Islet precursor cell (in vitro differentiated cells): ENCODE results near the gene CUX1.

Experiments used
- DNase-seq: peaks from one replicate; pipeline ENCODE4 v3.0.0-alpha.2; 2018

Gene CUX1

GRCh38 chr7:102260856-102261255, 443.4 kb downstream of the CUX1 start:
- DNase-seq = peak; percentile 93

- peak; percentile 54 for DNase-seq
Measured at GRCh38 chr7:102261451-102261850, 444.0 kb downstream of the CUX1 start.

GRCh38 chr7:102262546-102262945, 445.1 kb downstream of the CUX1 start:
- DNase-seq = no peak

- DNase-seq = peak; percentile 54
Measured at GRCh38 chr7:102264367-102264891, 447.0 kb downstream of the CUX1 start.

GRCh38 chr7:102266541-102266940, 449.1 kb downstream of the CUX1 start:
- DNase-seq = no peak

- no peak for DNase-seq
Measured at GRCh38 chr7:102268635-102269034, 451.2 kb downstream of the CUX1 start.

- no peak for DNase-seq
Measured at GRCh38 chr7:102270178-102270887, 452.9 kb downstream of the CUX1 start.

GRCh38 chr7:102271158-102271798, 453.9 kb downstream of the CUX1 start:
- no peak for DNase-seq

- peak; percentile 85 for DNase-seq
Measured at GRCh38 chr7:102272075-102272916, 454.9 kb downstream of the CUX1 start.

GRCh38 chr7:102272917-102273748, 455.7 kb downstream of the CUX1 start:
- no peak for DNase-seq

- DNase-seq = peak; percentile 92
Measured at GRCh38 chr7:102273749-102274712, 456.6 kb downstream of the CUX1 start.

- DNase-seq = no peak
Measured at GRCh38 chr7:102275123-102275703, 457.8 kb downstream of the CUX1 start.

- no peak for DNase-seq
Measured at GRCh38 chr7:102277901-102278300, 460.5 kb downstream of the CUX1 start.

GRCh38 chr7:102279537-102280400, 462.3 kb downstream of the CUX1 start:
- DNase-seq = peak; percentile 88

- no peak for DNase-seq
Measured at GRCh38 chr7:102280521-102280920, 463.1 kb downstream of the CUX1 start.

- no peak for DNase-seq
Measured at GRCh38 chr7:102281785-102282184, 464.4 kb downstream of the CUX1 start.

GRCh38 chr7:102282465-102283362, 465.3 kb downstream of the CUX1 start:
- DNase-seq = no peak

- no peak for DNase-seq
Measured at GRCh38 chr7:102283477-102284189, 466.2 kb downstream of the CUX1 start.
